ENCODE measurements around the gene MZT2A.
"Not testable (repeated sequence)": the region's sequence is repeated elsewhere in the genome, so short reads cannot be mapped to it uniquely, and the experiment has no call there.

DNA sequence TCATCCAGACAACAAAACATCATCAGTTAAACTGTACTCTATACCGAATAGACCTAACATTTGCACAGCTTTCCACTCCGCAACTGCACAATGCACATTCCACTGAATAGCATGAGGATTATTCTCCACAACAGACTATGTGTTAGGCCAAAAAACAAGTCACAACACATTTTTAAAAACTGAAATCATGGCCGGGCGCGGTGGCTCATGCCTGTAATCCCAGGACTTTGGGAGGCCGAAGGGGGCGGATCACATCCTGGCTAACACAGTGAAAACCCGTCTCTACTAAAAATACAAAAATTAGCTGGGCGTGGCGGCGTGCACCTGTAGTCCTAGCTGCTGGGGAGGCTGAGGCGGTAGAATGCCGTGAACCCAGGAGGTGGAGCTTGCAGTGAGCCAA lies 46.7 kb upstream of the MZT2A start:
- TF ChIP-seq CTCF (IDR thresholded peaks at IDR 0.05; ENCODE audit: low read depth, low read length); POLR2A (IDR thresholded peaks at IDR 0.05; ENCODE audit: extremely low read depth, insufficient read length); MYC (IDR thresholded peaks at IDR 0.05; ENCODE audit: low read depth, low read length): not testable (repeated sequence)

All from NB4 (cell line).